ENCODE measurements around the gene ADAMTS9.

- no peak for TF ChIP-seq CHD2 (IDR thresholded peaks at IDR 0.05; ENCODE audit: low read length, partially characterized antibody)
- TF ChIP-seq POLR2A (IDR thresholded peaks at IDR 0.05; ENCODE audit: low read length) = no peak
- TF ChIP-seq, protein P1, sequence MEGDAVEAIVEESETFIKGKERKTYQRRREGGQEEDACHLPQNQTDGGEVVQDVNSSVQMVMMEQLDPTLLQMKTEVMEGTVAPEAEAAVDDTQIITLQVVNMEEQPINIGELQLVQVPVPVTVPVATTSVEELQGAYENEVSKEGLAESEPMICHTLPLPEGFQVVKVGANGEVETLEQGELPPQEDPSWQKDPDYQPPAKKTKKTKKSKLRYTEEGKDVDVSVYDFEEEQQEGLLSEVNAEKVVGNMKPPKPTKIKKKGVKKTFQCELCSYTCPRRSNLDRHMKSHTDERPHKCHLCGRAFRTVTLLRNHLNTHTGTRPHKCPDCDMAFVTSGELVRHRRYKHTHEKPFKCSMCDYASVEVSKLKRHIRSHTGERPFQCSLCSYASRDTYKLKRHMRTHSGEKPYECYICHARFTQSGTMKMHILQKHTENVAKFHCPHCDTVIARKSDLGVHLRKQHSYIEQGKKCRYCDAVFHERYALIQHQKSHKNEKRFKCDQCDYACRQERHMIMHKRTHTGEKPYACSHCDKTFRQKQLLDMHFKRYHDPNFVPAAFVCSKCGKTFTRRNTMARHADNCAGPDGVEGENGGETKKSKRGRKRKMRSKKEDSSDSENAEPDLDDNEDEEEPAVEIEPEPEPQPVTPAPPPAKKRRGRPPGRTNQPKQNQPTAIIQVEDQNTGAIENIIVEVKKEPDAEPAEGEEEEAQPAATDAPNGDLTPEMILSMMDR (IDR thresholded peaks at IDR 0.05) = no peak
- TF ChIP-seq REST (IDR thresholded peaks at IDR 0.05) = no peak
- TF ChIP-seq FOSB (CRISPR knock-in tag; IDR thresholded peaks at IDR 0.05) = no peak
- TF ChIP-seq BHLHE40 (IDR thresholded peaks at IDR 0.05; ENCODE audit: low read depth, low read length) = no peak
- TF ChIP-seq, protein P2, sequence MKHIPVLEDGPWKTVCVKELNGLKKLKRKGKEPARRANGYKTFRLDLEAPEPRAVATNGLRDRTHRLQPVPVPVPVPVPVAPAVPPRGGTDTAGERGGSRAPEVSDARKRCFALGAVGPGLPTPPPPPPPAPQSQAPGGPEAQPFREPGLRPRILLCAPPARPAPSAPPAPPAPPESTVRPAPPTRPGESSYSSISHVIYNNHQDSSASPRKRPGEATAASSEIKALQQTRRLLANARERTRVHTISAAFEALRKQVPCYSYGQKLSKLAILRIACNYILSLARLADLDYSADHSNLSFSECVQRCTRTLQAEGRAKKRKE (CRISPR knock-in tag; IDR thresholded peaks at IDR 0.05; ENCODE audit: low read depth) = no peak
- TF ChIP-seq RAD21 (conservative IDR thresholded peaks at IDR 0.05 in 1 of 2, IDR thresholded peaks at IDR 0.05 in 1 of 2) = no peak
- no peak for TF ChIP-seq CBX8 (IDR thresholded peaks at IDR 0.05)
- TF ChIP-seq, protein P3, sequence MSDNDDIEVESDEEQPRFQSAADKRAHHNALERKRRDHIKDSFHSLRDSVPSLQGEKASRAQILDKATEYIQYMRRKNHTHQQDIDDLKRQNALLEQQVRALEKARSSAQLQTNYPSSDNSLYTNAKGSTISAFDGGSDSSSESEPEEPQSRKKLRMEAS (IDR thresholded peaks at IDR 0.05) = no peak
- TF ChIP-seq, protein P4, sequence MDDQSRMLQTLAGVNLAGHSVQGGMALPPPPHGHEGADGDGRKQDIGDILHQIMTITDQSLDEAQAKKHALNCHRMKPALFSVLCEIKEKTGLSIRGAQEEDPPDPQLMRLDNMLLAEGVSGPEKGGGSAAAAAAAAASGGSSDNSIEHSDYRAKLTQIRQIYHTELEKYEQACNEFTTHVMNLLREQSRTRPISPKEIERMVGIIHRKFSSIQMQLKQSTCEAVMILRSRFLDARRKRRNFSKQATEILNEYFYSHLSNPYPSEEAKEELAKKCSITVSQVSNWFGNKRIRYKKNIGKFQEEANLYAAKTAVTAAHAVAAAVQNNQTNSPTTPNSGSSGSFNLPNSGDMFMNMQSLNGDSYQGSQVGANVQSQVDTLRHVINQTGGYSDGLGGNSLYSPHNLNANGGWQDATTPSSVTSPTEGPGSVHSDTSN (IDR thresholded peaks at IDR 0.05) = no peak
- TF ChIP-seq, protein P5, sequence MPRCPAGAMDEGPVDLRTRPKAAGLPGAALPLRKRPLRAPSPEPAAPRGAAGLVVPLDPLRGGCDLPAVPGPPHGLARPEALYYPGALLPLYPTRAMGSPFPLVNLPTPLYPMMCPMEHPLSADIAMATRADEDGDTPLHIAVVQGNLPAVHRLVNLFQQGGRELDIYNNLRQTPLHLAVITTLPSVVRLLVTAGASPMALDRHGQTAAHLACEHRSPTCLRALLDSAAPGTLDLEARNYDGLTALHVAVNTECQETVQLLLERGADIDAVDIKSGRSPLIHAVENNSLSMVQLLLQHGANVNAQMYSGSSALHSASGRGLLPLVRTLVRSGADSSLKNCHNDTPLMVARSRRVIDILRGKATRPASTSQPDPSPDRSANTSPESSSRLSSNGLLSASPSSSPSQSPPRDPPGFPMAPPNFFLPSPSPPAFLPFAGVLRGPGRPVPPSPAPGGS (IDR thresholded peaks at IDR 0.05) = no peak
- no peak for TF ChIP-seq HES2 (IDR thresholded peaks at IDR 0.05)
- no peak for TF ChIP-seq ZC3H11A (IDR thresholded peaks at IDR 0.05)
These were observed 70.8 kb downstream of the ADAMTS9 start for GRCh38 chr3:64616953-64617352.
